ENCODE measurements around the gene SLC12A3.

DNA sequence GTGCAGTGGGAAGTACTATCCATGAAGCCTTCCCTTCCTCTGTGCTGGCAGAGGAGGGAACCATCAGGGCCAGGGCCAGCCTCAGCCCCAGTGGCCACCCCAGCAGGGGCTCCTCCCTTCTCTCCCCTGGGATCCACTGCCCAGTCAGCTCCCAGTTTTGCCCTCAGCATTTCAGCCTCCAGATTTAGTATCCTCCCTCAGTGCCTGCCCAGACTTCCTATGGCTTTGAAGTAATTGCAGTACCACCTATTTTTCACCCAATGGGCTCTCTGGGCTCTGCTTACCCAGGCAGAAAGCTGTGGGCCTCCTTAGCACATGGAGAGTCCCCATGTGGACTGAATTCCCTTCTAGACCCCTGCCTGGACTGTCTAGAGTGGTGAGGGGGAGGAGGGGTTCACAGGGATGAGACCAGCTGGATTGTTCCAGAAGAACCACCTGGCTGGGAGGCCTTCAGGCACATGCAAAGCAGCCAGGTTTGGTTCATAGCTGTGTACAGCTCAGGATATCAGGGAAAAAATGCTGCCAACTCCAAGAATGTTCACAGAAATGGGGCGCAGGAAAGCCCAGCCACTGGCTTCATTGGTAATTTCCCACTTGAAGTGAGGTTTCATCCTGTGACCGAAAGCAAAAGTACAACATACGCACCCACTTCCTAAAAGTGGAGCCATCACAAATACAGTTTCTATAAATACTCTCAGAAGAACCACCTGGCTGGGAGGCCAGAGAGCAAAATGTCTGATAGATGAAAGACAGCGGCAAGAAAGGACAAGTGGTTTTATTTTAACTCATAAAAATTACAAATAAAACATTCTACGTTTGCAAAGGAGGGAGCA, 51.8 kb downstream of the SLC12A3 start:
- no peak for TF ChIP-seq POLR2A (IDR thresholded peaks at IDR 0.05)
- TF ChIP-seq, protein P1, sequence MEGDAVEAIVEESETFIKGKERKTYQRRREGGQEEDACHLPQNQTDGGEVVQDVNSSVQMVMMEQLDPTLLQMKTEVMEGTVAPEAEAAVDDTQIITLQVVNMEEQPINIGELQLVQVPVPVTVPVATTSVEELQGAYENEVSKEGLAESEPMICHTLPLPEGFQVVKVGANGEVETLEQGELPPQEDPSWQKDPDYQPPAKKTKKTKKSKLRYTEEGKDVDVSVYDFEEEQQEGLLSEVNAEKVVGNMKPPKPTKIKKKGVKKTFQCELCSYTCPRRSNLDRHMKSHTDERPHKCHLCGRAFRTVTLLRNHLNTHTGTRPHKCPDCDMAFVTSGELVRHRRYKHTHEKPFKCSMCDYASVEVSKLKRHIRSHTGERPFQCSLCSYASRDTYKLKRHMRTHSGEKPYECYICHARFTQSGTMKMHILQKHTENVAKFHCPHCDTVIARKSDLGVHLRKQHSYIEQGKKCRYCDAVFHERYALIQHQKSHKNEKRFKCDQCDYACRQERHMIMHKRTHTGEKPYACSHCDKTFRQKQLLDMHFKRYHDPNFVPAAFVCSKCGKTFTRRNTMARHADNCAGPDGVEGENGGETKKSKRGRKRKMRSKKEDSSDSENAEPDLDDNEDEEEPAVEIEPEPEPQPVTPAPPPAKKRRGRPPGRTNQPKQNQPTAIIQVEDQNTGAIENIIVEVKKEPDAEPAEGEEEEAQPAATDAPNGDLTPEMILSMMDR (IDR thresholded peaks at IDR 0.05), result no peak
